Ishikawa (cell line): ENCODE data around the gene GPC6.

Experiments used
- CEBPB ChIP-seq: IDR thresholded peaks from 2 replicates; pipeline ENCODE4 v1.6.1; 2012
- EGR1 ChIP-seq: IDR thresholded peaks from 2 replicates; pipeline ENCODE4 v1.6.1; 2012
- TCF12 ChIP-seq: IDR thresholded peaks from 2 replicates; pipeline ENCODE4 v1.6.1; 2012; ENCODE audit warnings: low read depth
- TEAD4 ChIP-seq: IDR thresholded peaks from 2 replicates; pipeline ENCODE4 v1.6.1; 2012
- YY1 ChIP-seq: IDR thresholded peaks from 2 replicates; pipeline ENCODE4 v1.6.1; 2012; ENCODE audit warnings: low read depth
- TF ChIP-seq, protein P1 (sequence below): IDR thresholded peaks from 2 replicates; pipeline ENCODE4 v1.6.1; 2012
- TF ChIP-seq, protein P2 (sequence below): IDR thresholded peaks from 2 replicates; pipeline ENCODE4 v1.6.1; 2012; ENCODE audit warnings: low read depth, mild to moderate bottlenecking

DNA sequence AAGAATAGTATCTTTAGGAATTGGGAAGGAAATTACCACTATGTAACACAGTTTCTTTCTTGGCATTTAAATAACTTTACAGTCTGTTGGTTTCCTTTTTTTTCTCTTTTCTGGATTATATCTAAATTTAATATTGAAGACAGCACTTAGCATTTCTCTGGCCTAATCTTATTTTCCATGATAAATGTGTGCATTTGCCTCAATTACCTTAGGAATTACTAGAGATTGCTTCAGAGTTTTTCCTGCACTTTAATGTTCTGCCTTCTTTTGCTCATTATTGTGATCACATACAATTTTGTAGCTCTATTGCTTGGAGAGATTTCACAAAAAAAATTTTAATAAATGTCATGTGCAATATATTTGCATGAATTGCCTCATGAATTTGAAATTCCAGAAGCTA, 1227.7 kb downstream of the GPC6 start:
- no peak for TF ChIP-seq YY1
- no peak for TF ChIP-seq CEBPB
- no peak for TF ChIP-seq TCF12
- TF ChIP-seq, protein P1, sequence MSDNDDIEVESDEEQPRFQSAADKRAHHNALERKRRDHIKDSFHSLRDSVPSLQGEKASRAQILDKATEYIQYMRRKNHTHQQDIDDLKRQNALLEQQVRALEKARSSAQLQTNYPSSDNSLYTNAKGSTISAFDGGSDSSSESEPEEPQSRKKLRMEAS: no peak
- TF ChIP-seq EGR1: no peak
- TF ChIP-seq, protein P2, sequence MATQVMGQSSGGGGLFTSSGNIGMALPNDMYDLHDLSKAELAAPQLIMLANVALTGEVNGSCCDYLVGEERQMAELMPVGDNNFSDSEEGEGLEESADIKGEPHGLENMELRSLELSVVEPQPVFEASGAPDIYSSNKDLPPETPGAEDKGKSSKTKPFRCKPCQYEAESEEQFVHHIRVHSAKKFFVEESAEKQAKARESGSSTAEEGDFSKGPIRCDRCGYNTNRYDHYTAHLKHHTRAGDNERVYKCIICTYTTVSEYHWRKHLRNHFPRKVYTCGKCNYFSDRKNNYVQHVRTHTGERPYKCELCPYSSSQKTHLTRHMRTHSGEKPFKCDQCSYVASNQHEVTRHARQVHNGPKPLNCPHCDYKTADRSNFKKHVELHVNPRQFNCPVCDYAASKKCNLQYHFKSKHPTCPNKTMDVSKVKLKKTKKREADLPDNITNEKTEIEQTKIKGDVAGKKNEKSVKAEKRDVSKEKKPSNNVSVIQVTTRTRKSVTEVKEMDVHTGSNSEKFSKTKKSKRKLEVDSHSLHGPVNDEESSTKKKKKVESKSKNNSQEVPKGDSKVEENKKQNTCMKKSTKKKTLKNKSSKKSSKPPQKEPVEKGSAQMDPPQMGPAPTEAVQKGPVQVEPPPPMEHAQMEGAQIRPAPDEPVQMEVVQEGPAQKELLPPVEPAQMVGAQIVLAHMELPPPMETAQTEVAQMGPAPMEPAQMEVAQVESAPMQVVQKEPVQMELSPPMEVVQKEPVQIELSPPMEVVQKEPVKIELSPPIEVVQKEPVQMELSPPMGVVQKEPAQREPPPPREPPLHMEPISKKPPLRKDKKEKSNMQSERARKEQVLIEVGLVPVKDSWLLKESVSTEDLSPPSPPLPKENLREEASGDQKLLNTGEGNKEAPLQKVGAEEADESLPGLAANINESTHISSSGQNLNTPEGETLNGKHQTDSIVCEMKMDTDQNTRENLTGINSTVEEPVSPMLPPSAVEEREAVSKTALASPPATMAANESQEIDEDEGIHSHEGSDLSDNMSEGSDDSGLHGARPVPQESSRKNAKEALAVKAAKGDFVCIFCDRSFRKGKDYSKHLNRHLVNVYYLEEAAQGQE: no peak
- no peak for TF ChIP-seq TEAD4
